GM19452 (cell line): ENCODE results near the gene WDFY2.
"Not testable (repeated sequence)": the region's sequence is repeated elsewhere in the genome, so short reads cannot be mapped to it uniquely, and the experiment has no call there.

Experiments used
- ATAC-seq: cut with Tn5 transposase; IDR thresholded peaks from one replicate; pipeline ENCODE4 v1.9.1; 2021; ENCODE audit not compliant: unreplicated experiment

WDFY2 gene

DNA sequence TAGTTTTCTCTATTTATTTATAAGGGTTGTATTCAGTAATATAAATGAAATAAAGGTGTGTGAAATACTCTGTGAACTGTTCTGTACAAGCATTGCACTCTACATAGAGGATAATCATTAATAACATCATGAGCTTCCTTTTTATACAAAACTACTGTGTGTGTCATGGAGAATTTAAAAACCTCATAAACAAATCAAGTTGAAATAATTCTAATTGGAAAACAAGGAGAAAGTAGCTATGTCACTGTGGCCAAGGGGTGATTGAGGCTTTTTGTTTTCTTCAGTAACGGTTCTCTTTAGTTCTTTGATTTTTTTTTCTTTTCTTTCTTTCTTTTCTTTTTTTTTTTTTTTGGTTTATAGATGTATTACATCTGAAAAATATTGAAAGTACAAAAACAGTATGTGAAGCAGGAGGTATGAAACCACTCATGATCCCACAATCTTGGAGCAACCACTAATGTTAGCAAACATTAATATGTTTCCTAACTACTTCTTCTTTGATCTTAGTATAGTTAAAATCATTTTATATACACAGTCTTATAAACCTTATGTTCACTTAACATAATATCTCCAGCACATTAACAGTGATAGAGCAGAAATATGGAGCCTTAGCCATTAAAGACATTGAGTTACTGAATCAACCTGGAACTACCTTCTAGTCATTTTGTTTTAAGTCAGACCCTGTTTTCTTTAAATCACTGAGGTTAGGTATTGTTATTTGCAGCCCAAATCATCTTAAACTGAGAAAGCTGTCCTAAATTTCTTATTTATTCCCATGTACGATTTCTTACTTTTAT, 45.4 kb downstream of the WDFY2 start:
- ATAC-seq, result no peak

DNA sequence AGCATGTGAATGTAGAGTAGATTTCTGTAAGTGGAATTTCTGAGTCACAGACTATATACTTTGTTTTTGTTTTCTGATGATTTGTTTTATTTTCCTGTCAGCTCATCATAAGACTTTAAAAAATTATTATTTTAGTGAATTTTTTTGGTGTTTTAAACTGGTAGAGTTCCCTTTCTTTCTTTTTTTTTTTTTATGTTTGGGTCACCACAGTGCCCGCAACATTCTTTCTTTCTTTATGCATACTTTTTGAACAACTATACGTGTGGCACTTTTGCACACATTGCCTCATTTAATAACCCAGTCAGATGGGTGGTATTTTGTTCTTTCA, 46.0 kb downstream of the WDFY2 start:
- no peak for ATAC-seq

DNA sequence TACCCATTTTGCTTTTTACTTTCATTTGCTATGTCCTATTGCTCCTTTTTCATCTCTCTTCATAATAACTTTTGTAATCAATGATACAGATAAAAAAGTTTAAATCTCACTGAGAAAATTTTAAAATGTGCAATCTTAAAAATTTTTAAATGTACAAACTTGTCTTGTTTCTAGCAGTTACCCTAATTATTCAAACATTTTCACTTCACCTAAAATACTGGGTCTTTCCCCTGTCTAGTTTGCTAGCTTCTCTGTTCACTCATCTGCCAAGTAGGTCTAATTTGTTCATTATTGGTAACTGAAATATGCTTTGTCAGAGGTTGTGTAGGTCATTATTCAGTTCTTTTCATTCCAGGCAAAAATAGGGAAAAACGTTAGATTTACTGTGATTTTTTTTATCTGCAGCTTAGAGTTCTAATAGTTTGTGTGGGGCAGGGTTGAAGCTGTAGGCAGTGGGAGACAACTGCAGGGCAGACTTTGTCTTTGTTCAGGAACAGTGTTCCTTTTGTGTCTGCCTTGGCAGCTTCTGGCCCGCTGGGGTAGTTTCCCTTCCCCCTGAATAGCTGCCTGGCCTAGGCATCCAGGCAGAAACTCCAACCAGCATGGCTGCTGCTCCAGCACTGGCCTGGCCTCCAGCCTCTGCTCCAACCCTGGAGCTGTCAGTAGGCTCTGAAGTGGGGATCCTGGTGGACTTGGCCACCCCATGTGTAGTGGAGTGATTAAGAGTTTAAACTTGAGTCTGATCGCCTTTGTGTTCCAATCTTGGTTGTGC, 48.5 kb downstream of the WDFY2 start:
- ATAC-seq, result no peak

DNA sequence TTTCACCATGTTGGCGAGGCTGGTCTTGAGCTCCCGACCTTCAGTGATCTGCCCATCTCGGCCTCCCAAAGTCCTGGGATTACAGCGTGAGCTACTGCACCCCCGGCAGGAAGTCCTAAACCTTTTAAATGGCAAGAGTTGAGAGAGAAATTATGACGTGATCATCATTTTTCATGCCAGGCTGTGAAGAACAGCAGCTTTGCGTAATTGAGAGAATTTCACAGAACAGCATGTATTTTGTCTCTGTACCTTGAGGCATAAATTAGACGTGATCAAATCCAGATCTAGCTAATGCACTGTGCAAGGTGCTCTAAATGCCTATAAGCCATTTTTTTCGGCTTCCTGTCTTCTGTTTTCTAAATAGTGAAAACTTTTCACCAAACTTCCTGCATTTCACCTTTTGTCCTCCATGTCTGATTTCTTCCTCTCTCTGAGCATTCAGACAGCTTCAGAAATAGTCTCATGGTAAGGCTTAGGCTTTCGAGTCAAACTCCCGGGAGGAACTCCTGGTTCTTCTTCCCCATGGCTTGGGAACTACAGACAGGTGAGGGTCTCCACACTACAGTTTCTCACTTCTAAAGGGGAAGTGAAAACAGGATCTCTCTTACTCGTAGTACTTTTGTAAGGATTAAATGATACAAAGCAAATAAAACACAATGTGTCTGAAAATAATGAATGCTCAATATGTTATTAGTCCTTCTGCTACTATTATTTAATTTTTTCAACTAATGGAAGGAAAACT, 51.0 kb downstream of the WDFY2 start:
- ATAC-seq, result no peak

- no peak for ATAC-seq
These were observed 52.2 kb downstream of the WDFY2 start for GRCh38 chr13:51636349-51636890.

DNA sequence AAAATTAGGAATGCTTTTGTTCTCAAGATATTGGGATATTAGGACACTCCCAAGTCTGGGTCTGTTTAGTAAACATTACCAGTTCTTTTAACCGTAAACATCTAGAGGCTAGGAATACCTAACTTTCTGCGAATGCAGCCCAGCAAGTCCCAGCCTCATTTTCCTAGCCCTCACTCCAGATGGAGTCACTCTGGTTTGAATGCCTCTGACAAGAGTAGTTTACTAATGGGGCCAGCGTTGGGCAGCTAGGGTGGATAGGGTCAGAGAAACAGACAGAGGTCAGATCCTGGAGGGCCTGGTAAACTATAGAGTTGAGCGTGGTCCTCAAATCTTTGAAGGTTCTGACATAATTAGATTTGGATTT, 53.6 kb downstream of the WDFY2 start:
- ATAC-seq, result no peak

DNA sequence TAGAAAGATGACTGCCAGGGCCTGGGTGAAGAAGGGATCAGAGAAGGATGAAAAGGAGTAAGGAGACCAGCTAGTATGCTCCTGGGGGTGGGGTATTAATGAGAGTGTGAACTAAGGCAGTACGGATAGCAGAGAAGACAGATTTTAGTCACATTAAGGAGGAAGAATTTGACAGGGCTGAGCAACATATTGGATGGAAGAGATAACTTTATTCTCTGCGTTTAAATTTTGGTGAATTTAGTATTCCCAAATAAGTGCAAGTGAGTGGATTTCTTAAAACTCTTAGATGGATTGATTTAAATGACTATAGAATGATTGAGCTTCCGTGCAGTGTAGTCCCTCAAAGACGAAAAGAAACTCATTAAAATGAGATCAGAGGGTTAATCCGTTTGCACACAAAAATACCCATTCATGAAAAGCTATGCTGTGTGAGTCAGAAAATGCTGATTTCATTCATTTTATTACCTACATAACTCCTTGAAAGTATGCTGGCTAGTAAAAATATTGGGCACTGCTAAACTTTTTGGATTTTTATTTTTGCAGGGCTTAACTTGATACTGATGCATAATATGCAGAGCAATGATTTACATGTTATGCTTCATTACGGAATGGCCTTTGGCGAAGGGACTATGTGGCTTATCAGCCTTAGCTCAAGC, 54.1 kb downstream of the WDFY2 start:
- no peak for ATAC-seq

GRCh38 chr13:51639171-51639570, 54.9 kb downstream of the WDFY2 start:
- no peak for ATAC-seq

- not testable (repeated sequence) for ATAC-seq
These were observed 56.4 kb downstream of the WDFY2 start for GRCh38 chr13:51640696-51641095.

DNA sequence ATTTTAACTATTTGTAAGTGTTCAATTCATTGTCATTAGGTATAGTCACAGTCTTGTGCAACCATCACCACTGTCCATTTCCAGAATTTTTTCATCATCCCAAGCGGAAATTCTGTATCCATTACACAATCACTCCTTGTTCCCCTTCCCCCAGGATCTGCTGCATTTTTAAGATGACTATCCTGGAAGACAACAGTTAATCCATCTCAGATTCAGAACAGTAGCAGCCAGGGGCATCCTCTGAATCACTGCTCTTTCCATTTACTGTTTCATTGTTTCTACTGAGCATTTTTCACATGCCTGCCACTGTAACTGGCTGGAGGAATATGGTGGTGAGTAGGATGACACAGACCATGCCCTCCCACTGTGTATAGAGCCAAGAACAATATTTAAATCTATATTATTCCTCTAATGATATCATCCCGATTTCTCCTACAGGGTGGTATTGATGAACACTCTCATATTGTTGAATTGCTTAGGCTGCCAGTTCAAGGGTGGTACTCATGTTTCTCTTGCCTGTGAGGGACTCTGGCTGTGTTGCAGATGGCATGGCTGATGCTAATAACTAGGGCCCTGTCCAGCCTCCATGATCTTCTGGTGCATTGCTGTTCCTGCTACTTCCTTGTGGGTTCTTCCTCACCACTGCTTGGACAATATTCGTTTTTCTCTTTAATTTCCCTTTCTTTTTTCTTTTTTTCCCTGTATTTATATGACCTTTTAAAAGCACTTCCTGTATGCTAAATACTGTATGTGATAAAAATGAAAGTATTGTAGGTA, 59.0 kb downstream of the WDFY2 start:
- ATAC-seq, result no peak

DNA sequence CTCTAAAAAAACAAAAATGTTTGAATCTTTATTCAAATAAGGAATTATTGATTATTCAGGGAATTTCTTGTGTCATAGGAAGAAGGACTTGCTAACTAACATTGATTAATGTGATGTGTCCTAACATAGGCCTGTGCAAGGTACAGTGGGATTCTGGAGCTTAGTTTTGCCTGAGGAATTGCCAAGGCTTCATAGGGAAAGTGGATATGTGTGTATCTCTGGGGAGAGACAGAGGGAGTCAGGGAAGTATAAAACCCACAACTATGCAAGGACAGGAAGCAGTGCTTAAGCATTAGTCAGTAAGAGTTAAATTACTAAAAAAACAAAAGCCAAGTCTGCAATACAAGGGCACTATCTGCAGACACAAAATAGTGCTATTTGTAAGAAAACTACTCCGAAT, 59.6 kb downstream of the WDFY2 start:
- no peak for ATAC-seq

DNA sequence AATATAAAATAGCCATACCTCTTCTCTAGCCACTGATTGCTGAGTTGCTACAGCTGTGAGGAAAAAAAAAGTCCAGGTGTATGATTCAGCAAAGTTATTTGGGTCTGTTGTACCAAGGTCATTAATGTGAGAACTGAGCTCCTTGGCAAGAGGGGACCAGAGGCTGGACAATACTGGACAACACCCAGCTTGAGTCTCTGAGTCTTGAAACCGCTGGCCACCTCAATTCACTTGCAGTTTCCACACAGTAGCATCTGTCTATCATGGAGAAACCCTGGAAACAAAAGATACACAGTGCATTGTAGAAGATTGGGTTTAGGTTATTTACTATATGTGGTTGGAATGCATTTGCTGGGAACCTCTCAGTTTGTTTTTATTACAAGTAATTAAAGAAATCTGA, 60.4 kb downstream of the WDFY2 start:
- ATAC-seq, result no peak

DNA sequence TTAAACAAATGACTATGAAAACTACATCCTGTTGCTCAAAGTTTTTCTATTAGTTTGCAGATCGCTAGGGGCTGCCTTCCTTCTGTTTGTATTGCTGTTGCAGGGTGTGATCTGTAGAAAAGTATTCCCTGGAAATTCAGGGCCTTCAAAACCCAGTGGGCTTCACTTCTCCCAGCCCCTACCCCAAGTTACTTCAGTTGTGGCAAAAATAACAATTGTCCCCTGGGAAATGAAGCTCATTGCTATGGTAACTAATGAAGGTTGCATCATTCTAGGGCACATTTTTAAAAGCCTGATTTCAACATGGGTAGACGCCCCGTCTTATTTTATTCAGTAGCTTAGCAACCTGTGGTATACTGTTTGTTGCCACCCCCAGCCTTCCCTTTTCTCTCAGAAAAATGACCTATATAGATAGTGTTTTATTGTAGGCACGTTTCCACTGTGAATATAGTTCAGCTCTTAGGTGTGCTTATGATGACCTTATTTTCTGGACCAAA, 60.9 kb downstream of the WDFY2 start:
- no peak for ATAC-seq

DNA sequence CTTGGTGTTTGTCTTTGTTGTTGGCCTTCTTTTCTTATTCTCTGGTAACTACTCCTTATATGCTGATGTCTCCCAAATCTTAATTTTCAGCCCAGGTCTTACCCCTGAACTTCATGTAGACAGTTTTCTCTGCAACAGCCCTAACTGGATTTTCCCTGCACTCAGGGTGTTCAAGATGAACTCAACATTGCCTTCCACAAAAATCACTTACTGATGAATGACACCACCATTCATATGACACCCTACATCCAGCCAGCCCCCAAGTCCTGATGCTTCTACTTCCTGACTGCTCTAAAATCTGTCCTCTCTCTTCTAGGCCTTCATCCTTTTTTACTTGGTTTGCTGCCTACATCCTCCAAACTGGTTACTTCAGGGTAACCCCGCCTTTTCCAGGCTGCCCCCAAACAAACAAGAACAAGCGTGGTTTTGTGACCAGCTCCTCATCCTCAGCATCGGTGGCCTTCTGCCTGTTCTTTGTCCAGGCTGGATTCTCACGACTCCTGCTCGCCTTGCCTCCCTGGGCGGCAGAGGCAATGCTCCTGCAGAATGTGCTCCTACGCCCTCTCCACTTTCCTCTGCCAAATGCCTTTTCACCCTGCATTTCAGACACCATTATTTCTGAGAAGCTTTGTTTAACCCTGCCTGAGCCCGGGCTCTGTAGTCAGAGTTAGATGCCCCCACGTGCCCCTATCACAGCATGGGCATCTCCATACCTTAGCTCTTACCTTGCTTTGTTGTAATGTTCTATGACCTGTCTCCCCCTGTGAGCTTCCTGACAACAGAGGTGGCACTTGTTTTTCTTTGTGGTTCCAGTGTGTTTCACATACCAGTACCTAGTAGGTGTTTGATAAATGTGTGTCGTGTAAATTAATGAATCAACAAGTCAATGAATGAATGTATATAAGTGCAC, 61.8 kb downstream of the WDFY2 start:
- no peak for ATAC-seq

DNA sequence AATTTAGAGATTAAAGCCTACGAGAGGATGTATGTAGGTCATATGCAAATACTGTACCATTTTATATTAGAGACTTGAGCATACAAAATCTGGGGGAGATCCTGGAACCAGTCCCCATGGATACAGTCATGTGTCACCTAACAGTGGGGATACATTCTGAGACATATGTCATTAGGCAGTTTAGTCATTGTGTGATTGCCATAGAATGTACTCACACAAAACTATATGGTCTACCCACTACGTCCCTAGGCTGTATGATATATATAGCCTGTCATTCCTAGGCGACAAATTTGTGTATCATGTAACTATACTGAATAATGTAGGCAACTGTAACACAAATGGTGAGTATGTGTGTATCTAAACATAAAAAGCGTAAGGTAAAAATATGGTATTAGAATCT, 62.8 kb downstream of the WDFY2 start:
- ATAC-seq, result no peak

DNA sequence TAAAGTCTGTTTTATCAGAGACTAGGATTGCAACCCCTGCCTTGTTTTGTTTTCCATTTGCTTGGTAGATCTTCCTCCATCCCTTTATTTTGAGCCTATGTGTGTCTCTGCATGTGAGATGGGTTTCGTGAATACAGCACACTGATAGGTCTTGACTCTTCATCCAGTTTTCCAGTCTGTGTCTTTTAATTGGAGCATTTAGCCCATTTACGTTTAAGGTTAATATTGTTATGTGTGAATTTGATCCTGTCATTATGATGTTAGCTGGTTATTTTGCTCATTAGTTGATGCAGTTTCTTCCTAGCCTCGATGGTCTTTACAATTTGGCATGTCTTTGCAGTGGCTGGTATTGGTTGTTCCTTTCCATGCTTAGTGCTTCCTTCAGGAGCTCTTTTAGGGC, 67.9 kb downstream of the WDFY2 start:
- ATAC-seq, result not testable (repeated sequence)

DNA sequence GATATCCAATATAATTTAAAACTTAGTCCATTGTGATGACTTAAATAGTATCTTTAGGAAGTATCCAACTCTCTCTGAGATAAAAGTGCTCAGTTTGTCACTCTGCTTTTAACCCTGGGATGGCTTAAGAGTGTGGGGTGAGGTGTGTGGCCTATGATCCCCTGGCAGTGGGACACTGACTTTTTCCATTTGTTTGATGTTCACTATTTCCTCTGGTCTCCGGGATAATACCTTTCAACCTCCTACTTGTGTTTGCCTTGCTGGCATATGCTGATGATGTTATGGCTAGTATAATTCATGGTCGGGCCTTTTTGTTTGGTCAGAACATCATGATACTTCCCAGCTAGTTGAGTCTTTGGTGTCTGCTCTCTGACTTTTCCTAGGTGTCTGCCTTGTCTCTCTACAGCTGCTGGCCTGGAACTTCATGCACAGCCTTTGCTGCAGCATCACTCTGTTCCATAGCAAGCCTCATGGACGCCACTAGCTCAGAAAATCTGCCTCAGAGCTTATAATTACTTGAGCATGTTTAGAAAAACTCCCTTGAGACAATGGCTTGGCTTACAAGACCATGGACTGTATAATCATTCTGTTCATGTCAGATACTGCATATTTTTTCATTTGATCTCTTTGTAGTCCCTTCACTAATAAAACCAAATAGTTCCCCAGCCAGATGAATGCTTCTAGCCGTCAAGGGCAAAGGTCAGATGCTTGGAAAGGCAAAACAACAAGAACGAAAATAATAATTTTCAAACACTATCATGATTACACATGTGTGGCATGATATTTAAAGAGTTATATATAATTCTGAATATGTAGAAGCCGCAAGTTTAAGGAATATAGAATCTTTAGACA, 75.2 kb downstream of the WDFY2 start:
- ATAC-seq, result no peak

GRCh38 chr13:51660813-51661212, 76.6 kb downstream of the WDFY2 start:
- ATAC-seq, result no peak
